ENCODE data around the gene PYDC2.
"Not testable (repeated sequence)": the region's sequence is repeated elsewhere in the genome, so short reads cannot be mapped to it uniquely, and the experiment has no call there.

Gene PYDC2

GRCh38 chr3:191470545-191470944, 9.6 kb downstream of the PYDC2 start:
- DNase-seq = no peak

DNA sequence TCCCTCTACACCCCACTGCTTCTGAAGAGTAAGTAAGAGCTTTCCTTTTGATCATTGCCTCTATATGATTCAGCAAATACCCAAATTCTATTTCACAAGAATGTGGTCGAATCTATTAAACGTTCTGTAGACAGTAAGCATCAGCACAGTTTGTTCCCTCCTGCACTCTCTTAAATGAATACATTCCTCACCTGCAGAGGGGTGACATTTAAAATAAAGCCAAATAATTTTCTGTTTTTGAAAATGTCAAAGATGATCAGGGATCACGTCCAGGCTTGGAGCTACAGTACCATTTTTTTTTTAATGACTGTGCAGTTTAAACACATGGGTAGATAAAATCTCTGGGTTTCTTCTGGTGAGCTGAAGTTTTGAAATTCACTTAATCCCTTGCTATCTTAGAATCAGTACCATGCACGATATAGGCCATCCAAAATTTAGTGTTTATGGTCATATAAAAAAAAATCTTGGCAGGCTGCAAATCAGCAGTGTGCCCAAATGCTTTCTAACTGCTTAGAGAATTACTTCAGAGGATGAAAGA, 12.8 kb downstream of the PYDC2 start:
- DNase-seq = no peak

GRCh38 chr3:191476066-191476772, 15.3 kb downstream of the PYDC2 start:
- DNase-seq = no peak

DNA sequence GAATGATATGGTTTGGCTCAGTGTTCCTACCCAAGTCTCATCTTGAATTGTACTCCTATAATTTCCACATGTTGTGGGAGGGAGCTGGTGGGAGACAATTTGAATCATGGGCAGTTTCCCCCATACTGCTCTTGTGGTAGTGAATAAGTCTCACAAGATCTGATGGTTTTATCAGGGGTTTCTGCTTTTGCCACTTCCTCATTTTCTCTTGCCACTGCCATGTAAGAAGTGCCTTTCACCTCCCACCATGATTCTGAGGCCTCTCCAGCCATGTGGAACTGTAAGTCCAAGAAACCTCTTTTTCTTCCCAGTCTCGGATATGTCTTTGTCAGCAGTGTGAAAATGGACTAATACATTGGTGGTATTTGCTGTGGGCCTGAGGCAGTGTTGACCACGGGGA, 23.0 kb downstream of the PYDC2 start:
- not testable (repeated sequence) for DNase-seq

- DNase-seq = no peak
Measured at GRCh38 chr3:191484461-191484860, 23.5 kb downstream of the PYDC2 start.

GRCh38 chr3:191492601-191493000, 31.6 kb downstream of the PYDC2 start:
- no peak for DNase-seq

DNA sequence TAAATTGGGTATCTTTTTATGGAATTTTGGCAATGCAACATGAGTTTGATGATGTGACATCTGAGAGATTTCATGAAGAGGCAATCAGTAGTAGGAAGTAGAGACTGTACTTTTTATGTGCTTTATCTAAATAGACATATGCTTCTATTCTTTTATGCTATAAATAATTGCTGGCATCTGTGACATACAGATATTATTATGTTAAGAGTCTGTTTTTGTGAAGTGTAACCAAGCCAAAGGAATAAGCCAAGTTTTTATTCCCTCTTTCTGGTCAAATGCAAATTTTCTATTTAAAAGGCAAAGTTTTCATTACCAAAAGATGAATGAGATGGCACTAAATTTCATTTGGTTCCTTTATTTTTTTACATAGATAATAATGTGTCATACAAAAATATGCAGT, 32.4 kb downstream of the PYDC2 start:
- no peak for DNase-seq

GRCh38 chr3:191499307-191500080, 38.5 kb downstream of the PYDC2 start:
- DNase-seq = no peak

- no peak for DNase-seq
Measured at GRCh38 chr3:191500892-191501291, 39.9 kb downstream of the PYDC2 start.

- no peak for DNase-seq
Measured at GRCh38 chr3:191502583-191502982, 41.6 kb downstream of the PYDC2 start.

DNA sequence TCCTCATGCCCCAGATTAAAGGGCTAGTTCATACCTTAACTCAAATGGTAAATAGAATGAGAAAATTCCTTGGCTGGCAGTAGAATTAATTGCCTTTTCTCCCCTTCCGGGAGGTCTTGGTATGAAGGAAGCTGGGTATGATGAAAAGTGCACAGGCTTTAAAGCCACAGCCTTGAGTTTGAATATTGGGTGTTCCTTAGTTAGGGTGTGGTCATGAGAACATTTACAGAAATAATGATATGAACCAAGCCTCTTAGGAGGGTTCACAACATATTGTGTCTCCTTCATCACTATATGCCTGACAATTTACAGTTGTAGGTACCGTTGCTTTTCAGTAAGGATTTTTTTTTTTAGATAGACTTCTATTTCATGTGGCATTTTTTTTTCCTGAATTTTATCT, 48.1 kb downstream of the PYDC2 start:
- DNase-seq = no peak
